GM18519 (cell line): ENCODE data around the gene BSND.

Source experiments
- ATAC-seq: cut with Tn5 transposase; IDR thresholded peaks from one replicate; pipeline ENCODE4 v1.9.1; 2021; ENCODE audit warnings: mild to moderate bottlenecking, moderate library complexity; ENCODE audit not compliant: unreplicated experiment, low FRiP score

Gene BSND

GRCh38 chr1:54990916-54991315 is 7.8 kb upstream of the BSND start:
- ATAC-seq = no peak

- ATAC-seq = no peak
Measured at GRCh38 chr1:54991939-54992338, 6.8 kb upstream of the BSND start.

- no peak for ATAC-seq
Measured at GRCh38 chr1:54993140-54993539, 5.6 kb upstream of the BSND start.

GRCh38 chr1:54994355-54994990 is 4.3 kb upstream of the BSND start:
- no peak for ATAC-seq

GRCh38 chr1:54995013-54995760 is 3.5 kb upstream of the BSND start:
- no peak for ATAC-seq

GRCh38 chr1:54995835-54996234 is 2.9 kb upstream of the BSND start:
- ATAC-seq = no peak

- ATAC-seq = no peak
Measured at GRCh38 chr1:54996359-54996868, 2.3 kb upstream of the BSND start.

GRCh38 chr1:54996869-54997710 is 1.6 kb upstream of the BSND start:
- ATAC-seq = no peak

- ATAC-seq = no peak
Measured at GRCh38 chr1:54997711-54997986, 1.1 kb upstream of the BSND start.

- ATAC-seq = no peak
Measured at GRCh38 chr1:54998100-54998499, 633 bp upstream of the BSND start.

- no peak for ATAC-seq
Measured at GRCh38 chr1:55000110-55001085, 1.7 kb downstream of the BSND start.

- ATAC-seq = no peak
Measured at GRCh38 chr1:55001311-55001710, 2.6 kb downstream of the BSND start.

- no peak for ATAC-seq
Measured at GRCh38 chr1:55002686-55003085, 4.0 kb downstream of the BSND start.

- ATAC-seq = no peak
Measured at GRCh38 chr1:55005351-55006140, 6.8 kb downstream of the BSND start.

GRCh38 chr1:55006931-55007330 is 8.2 kb downstream of the BSND start:
- ATAC-seq = no peak

GRCh38 chr1:55007625-55008024 is 8.9 kb downstream of the BSND start:
- no peak for ATAC-seq

- no peak for ATAC-seq
Measured at GRCh38 chr1:55010194-55010886, 11.6 kb downstream of the BSND start.

GRCh38 chr1:55010887-55011217 is 12.1 kb downstream of the BSND start:
- ATAC-seq = no peak

- ATAC-seq = no peak
Measured at GRCh38 chr1:55012661-55013060, 13.9 kb downstream of the BSND start.
